ENCODE measurements around the gene LPCAT1.

GRCh38 chr5:1526190-1526631, 2.5 kb upstream of the LPCAT1 start:
- TF ChIP-seq SNAI2 (CRISPR knock-in tag; IDR thresholded peaks at IDR 0.05) (no peak), ZFP30 (CRISPR knock-in tag; IDR thresholded peaks at IDR 0.05) (no peak)
